ENCODE data around the gene OBSCN.

- TF ChIP-seq REST (IDR thresholded peaks at IDR 0.05; ENCODE audit: insufficient read depth in 1 of 2, low read depth in 2 of 2, low read length in 2 of 2) (no peak), SIN3A (IDR thresholded peaks at IDR 0.05; ENCODE audit: borderline replicate concordance, insufficient read depth, low read length) (no peak), POLR2AphosphoS5 (IDR thresholded peaks at IDR 0.05; ENCODE audit: low read depth, low read length) (no peak)
Measured at GRCh38 chr1:228312136-228312764, 104.4 kb downstream of the OBSCN start.
